H4 (cell line): ENCODE results near the gene MARK4. TPM values are rescaled to one million over a fixed set of nuclear protein-coding genes. Genes with fewer than 3 reads are reported as not detected.

Source experiments
- DNase-seq: peaks from one replicate; pipeline ENCODE4 v3.0.0-alpha.2; 2015; ENCODE audit warnings: low spot score
- total RNA-seq: library from RNA; depleted of rRNA; stranded (reverse); fragments of >200 nt; shearing (Covaris generic); gene quantifications from 2 replicates; pipeline ENCODE4 v1.2.3, GENCODE V29; 2014

Gene MARK4
- total RNA-seq, 1 experiment from 2014 or later: 5.0 TPM

- no peak for DNase-seq
These were observed 88.6 kb downstream of the MARK4 start for GRCh38 chr19:45339629-45340028.

- no peak for DNase-seq
These were observed 89.3 kb downstream of the MARK4 start, which contains the start of gene KLC3 for GRCh38 chr19:45340232-45340898. Gene KLC3, plus strand, starts transcription at chr19:45340750. Its CDS starts 4,792 bp downstream, at chr19:45345542.

- no peak for DNase-seq
These were observed 89.9 kb downstream of the MARK4 start for GRCh38 chr19:45340899-45341453.

GRCh38 chr19:45342911-45343310, 91.8 kb downstream of the MARK4 start:
- DNase-seq: no peak

GRCh38 chr19:45344621-45345505, 93.8 kb downstream of the MARK4 start:
- no peak for DNase-seq

- DNase-seq: no peak
These were observed 94.4 kb downstream of the MARK4 start for GRCh38 chr19:45345506-45345860.

GRCh38 chr19:45346449-45346848, 95.4 kb downstream of the MARK4 start:
- no peak for DNase-seq

- no peak for DNase-seq
These were observed 96.7 kb downstream of the MARK4 start for GRCh38 chr19:45347570-45348366.

GRCh38 chr19:45348367-45349125, 97.5 kb downstream of the MARK4 start:
- no peak for DNase-seq

- no peak for DNase-seq
These were observed 98.0 kb downstream of the MARK4 start for GRCh38 chr19:45349126-45349415.

GRCh38 chr19:45349430-45349941, 98.4 kb downstream of the MARK4 start:
- DNase-seq: no peak

GRCh38 chr19:45350477-45351058, 99.5 kb downstream of the MARK4 start:
- no peak for DNase-seq

- DNase-seq: no peak
These were observed 100.4 kb downstream of the MARK4 start for GRCh38 chr19:45351401-45351952.

GRCh38 chr19:45352062-45352461, 101.0 kb downstream of the MARK4 start:
- DNase-seq: no peak

GRCh38 chr19:45352471-45352870, 101.4 kb downstream of the MARK4 start:
- DNase-seq: no peak

GRCh38 chr19:45352914-45353796, 102.1 kb downstream of the MARK4 start:
- DNase-seq: no peak

GRCh38 chr19:45354241-45354842, 103.3 kb downstream of the MARK4 start:
- no peak for DNase-seq
